ENCODE results near the gene CCDC169.

GRCh38 chr13:36329361-36329760 lies 31.7 kb upstream of the CCDC169 start:
- TF ChIP-seq POLR2A (IDR thresholded peaks at IDR 0.05) = no peak
- no peak for TF ChIP-seq CTCF (IDR thresholded peaks at IDR 0.05)

All from esophagus squamous epithelium (tissue), 4 donors.